HG03280 (cell line): ENCODE results near the gene FOLR2.
"Not testable (repeated sequence)": the region's sequence is repeated elsewhere in the genome, so short reads cannot be mapped to it uniquely, and the experiment has no call there.

Source experiments
- ATAC-seq: cut with Tn5 transposase; IDR thresholded peaks from one replicate; pipeline ENCODE4 v1.9.1; 2021; ENCODE audit warnings: mild to moderate bottlenecking, moderate library complexity; ENCODE audit not compliant: unreplicated experiment

Gene FOLR2

DNA sequence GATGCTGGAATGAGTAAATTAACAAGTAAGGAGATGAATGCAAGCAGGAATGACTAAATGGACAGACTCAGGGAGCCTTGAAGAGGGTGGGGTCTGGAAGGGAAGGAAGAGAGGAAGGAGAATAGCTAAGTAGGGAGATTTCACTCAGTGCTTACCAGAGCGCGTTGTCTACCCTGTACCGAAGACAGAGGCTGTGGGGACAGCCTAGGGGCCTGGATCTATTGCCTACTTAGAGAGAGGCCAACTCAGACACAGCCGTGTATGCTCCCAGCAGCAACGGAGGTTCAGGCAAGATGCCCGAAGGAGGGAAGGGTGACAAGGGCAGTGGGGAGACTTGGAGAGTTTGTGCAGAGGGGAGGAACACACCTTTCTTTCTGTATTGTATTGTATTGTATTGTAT lies at the start of gene FOLR2:
TSS of gene FOLR2 (plus strand) at position 157 of the 400 bp plus-strand sequence. CDS start 1,791 bp downstream, outside the sequence.
- ATAC-seq: no peak

DNA sequence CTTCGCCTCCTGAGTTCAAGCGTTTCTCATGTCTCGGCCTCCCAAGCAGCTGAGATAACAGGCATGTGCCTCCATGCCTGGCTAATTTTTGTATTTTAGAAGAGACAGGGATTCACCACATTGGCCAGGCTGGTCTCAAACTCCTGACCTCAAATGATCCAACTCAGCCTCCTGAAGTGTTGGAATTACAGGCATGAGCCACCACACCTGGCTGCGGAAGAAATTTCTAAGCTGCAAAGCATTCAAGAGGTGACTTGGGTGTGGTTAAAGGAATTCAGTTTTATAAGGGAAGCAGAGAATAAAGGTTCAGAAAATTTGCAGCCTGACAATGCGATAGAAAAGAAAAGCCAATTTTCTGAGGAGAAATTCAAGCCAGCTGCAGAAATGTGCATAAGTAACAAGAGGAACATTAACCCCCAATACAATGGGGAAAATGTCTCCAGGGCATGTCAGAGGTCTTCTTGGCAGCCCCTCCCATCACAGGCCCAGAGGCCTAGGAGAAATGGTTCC lies 47.5 kb upstream of the FOLR2 start:
- ATAC-seq: not testable (repeated sequence)

DNA sequence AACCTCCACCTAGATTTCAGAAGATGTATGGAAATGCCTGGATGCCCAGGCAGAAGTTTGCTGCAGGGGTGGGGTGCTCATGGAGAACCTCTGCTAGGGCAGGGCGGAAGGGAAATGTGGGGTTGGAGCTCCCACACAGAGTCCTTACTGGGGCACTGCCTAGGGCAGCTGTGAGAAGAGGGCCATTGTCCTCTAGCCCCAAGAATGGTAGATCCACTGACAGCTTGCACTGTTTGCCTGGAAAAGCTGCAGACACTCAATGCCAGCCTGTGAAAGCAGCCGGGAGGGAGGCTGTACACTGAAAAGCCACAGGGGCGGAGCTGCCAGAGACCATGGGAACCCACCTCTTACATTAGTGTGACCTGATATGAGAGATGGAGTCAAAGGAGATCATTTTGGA lies 46.8 kb upstream of the FOLR2 start:
- not testable (repeated sequence) for ATAC-seq

DNA sequence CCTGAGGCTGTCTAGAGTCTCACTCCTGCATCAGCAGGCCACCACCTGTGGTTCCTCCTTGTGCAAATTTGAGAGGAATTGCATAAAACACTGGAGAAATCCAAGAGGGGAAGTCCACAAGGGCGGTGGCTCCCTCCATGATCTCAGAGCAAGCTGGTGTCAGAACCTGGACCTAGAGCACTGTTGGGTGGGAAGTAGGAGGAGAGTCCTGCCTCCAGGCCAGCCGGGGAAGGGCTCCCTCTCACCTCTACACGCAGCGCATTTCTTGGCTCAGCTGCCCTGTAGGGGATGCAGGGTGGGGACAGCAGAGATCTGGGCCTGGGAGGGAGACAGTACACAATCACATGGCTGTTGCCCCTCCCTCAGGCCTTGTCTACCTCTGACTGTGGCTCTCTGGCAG lies 44.6 kb upstream of the FOLR2 start:
- ATAC-seq: not testable (repeated sequence)

DNA sequence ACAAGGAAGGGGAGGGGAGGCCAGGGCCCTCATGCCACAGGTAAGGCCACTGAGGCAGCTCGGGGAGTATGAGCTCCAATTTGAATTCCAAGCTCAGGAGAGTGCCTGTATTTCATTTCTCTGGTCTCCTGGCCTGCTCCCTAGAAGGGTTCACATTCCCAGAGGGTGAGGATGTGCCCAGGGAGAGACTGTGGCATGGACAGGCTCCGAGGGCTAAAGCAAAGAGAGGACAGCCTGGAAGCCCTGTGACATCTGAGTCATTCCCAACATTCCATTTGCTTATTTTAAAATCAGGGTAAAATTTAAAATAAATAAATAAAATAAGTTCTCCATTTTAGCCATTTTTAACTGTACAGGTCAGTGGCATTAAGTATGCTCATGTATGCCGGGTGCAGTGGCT lies 43.3 kb upstream of the FOLR2 start:
- ATAC-seq: no peak

DNA sequence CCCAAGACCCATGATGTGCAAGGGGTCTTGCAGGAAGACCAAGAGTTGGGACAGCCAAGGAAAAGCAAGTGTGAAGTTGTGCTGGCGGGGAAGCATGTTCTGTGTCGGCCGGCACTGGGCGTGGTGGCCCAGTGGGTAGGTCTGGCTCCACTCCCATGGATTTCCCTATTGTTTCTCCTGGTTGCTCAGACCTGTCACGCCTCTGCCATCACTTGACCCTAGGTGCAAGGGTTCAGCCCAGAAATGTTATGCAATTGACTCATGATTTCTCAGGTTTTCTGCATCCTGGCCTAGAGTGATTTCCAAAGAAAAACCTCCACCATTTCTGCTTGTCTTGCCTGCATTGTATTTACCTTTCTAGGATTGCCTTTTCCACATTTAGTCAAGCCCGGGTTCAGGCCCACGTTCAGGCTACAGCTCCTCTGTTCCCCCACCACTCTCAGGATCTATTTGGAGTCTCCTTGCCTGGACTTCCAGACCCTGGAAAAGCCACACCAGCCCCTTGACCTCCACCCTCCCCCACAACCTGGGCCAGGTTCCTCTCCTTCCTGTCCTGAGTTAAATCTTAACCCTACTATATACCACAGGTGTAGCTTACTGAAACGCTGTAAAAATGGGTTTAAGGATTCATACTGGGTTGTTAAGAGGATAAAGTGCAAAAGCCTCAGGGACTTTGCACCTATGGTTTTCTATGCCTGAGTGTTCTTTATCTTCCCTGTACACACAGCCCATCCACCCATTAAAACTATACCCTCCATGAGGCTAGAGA lies 42.1 kb upstream of the FOLR2 start:
- ATAC-seq: no peak

DNA sequence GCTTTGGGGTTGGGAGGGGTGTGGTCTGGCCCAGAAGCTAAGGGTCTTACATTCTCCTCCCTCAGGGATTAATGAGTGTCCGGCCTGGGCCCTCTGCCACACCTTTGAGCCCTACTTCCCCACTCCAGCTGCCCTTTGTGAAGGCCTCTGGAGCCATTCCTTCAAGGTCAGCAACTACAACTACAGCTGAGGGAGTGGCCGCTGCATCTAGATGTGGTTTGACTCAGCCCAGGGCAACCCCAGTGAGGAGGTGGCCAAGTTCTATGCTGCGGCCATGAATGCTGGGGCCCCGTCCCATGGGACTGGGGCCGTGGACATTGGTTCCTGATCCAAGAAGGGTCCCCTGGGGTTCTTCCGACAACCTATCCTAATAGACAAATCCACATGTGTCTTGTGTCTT lies 38.9 kb upstream of the FOLR2 start:
- no peak for ATAC-seq

DNA sequence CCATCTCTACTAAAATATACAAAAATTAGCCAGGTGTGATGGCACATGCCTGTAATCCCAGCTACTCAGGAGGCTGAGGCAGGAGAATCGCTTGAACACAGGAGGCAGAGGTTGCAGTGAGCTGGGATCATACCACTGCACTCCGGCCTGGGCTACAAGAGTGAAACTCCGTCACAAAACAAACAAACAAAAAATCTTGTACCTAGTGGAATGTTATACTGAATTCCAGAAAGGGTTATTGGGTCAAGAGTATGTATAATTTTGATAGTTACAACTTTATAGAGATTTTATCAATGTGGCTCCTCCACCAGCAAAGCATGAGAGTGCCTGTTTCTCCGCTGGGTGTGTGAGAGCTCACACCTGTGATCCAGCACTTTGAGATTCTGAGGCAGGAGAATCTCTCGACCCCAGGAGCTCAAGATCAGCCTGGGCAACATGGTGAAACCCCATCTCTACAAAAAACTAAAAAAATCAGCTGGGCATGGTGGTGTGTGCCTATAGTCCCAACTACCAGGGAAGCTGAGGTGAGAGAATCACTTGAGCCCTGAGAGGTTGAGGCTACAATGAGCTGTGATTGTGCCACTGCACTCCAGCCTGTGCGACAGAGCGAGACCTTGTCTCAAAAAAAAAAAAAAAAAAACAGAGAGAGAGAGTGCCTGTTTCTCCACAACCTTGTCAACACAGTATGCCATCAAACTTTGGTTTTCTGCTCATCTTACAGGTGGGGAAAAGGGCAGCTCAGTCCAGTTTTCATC lies 37.4 kb upstream of the FOLR2 start:
- no peak for ATAC-seq

DNA sequence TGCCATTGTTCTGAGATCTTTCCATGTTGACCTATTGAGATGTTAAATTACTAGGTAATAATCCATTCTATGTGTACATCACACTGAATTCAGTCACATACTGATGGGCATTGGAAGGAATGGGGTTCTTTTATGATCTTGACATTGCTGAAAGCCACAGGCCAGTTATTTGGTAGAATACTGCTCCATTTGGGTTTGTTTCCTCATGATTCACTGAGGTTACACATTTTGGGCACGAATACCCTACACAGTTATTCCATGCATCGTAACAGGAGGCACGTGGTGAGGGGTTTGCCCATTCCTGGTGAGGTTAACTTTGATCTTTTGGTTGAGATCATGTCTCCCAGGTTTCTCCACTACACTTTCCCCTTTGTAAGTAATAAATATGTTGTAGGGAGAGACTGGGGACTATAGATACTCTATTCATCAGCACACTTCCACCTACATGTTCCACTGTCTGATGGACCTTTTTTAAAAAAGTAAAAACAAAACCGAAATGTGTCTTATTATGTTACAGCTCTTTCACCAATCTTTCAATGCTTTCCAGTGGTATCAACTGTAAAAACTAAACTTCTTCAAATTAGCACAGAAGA lies 36.7 kb upstream of the FOLR2 start:
- ATAC-seq: no peak

DNA sequence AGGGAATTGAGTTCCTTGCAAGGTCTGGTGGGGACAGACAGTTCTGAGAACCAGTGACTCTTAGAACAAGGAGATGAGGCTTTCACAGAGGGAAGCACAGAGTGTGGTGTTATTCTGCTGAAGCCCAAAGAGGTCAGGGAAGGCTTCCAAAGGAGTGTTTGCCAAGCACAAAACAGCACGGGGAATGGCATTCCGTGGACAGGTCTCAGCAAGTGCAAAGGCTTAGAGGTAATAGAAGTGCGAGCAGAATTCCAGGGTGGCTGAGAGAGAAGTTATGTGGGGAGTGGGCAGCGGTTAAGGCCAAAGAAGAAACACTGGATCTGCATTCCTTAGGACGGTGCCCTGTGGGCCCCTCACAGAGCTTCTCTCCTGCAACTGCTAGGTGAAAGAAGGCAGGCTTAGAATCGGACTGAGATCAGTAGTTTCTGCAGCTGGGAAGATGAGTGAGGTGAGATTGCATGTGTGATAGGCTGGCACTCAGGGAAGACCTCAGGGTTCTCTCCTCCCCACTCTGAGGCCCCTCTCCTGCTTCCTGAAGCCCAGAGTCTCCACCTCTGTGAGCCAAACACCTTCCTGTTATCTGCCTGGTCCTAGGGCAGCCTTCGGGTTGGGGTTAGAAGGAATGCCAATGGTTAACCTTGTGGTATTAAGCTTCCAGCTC lies 35.6 kb upstream of the FOLR2 start:
- ATAC-seq: not testable (repeated sequence)

DNA sequence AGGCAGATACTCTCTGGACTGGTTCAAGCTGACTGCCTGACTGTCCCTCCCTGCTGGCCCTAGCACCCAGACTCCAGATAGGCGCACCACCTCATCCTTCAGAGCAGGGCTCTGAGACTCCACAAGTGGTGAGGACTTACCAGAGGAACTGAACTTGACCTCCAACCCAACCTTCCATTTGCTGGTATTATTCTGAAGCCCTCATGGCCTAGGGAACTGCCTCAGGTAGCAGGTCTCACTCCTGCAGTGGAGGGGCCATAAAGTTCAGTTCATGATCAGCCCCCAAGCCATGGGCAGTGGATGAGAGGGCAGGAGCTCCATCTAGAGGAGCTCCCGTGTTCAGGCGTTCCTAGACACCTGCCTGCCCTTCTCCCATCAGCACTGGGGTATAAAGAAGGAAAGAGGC lies 35.0 kb upstream of the FOLR2 start:
- not testable (repeated sequence) for ATAC-seq

DNA sequence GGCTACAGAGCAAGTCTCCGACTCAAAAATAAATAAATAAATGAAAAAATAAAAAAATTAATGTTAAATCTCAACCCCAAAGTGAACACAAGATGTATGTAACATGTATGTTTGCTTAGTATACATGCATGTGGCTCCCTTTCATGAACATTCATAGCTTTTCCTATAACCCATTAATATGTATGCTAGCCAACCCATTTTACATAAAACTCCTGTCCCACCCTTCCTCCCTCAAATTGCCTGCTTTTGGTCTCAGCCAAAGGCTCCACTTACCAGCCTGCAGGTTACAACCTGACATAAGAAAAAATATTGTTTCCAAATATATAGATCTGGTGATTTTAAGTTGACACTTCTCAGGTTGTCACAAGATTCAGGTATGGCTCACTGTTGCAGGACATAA lies 28.3 kb upstream of the FOLR2 start:
- no peak for ATAC-seq

DNA sequence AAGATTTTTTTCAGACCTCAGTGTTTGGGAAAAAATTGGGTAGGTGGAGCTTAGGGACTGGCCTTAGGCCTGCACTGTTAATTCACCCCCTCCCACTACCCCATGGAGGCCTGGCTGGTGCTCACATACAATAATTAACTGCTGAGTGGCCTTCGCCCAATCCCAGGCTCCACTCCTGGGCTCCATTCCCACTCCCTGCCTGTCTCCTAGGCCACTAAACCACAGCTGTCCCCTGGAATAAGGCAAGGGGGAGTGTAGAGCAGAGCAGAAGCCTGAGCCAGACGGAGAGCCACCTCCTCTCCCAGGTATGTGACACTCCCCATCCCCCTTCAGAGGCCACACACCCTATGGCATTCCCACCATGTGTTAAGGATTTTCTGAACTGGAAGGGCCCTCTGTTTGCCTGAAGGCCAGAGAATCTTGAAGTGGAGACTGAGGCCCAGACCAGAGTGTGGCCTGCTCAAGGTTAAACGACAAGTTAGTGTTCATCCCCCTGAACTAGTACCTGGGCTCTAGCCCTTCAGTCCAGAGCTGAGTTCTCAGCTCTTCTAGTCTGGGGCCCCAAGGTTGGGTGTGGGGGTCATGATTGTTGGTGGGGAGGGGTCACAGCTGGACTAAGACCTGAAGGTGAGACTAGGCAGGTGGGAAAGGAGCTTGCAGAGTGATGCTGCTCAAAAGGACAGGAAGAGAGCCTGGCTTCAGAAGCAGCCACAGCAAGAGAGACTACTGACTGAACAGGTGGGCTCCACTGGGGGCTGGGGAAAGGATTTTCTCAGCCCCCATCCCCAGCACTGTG lies 26.9 kb upstream of the FOLR2 start:
- no peak for ATAC-seq

DNA sequence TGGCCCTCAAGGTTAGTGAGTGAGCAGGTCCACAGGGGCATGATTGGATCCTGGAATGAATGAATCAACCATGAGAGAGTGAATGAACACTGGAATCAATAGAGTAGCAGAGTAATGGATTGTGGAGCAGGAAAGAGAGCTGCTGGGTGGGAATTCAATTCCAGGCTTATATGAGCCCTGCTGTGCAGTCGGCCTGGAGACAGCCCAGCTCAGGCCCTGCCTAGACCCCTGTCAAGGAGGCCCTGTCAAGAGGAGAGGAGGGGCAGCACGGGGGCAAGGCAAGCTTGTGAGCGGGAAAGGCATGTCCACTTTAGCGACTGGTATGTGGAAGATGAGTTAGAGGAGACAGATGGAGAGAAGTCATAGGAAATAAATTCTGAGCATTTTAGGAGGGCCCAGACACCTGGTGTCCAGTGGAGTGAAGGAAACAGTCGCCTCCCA lies 25.9 kb upstream of the FOLR2 start:
- ATAC-seq: no peak

DNA sequence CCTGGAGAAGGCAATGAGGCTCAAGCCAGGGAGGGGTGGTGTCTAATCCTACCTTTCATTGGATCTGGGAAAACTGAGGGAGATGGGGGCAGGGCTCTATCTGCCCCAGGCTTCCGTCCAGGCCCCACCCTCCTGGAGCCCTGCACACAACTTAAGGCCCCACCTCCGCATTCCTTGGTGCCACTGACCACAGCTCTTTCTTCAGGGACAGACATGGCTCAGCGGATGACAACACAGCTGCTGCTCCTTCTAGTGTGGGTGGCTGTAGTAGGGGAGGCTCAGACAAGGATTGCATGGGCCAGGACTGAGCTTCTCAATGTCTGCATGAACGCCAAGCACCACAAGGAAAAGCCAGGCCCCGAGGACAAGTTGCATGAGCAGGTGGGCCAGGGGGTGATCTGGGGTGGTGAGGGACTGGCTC lies 24.6 kb upstream of the FOLR2 start, which contains the start of gene FOLR1:
TSS of gene FOLR1 (plus strand) at position 180 of the 421 bp plus-strand sequence. CDS start at position 214, 34 bp downstream.
- no peak for ATAC-seq

DNA sequence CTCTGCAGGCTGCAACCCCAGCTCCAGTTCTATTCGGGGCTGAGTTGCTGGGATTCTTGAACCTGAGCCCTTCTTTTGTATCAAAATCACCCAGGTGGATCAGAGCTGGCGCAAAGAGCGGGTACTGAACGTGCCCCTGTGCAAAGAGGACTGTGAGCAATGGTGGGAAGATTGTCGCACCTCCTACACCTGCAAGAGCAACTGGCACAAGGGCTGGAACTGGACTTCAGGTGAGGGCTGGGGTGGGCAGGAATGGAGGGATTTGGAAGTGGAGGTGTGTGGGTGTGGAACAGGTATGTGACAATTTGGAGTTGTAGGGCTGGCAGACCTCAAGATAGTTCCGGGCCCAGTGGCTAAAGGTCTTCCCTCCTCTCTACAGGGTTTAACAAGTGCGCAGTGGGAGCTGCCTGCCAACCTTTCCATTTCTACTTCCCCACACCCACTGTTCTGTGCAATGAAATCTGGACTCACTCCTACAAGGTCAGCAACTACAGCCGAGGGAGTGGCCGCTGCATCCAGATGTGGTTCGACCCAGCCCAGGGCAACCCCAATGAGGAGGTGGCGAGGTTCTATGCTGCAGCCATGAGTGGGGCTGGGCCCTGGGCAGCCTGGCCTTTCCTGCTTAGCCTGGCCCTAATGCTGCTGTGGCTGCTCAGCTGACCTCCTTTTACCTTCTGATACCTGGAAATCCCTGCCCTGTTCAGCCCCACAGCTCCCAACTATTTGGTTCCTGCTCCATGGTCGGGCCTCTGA lies 20.9 kb upstream of the FOLR2 start:
- ATAC-seq: no peak

DNA sequence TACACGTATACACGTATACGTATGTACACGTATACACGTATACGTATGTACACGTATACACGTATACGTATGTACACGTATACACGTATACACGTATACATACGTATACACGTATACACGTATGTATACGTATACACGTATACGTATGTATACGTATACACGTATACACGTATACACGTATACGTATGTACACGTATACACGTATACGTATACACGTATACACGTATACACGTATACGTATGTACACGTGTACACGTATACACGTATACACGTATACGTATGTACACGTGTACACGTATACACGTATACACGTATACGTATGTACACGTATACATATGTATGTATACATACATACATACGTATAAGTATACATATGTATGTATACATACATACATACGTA lies 15.1 kb upstream of the FOLR2 start:
- ATAC-seq: not testable (repeated sequence)

DNA sequence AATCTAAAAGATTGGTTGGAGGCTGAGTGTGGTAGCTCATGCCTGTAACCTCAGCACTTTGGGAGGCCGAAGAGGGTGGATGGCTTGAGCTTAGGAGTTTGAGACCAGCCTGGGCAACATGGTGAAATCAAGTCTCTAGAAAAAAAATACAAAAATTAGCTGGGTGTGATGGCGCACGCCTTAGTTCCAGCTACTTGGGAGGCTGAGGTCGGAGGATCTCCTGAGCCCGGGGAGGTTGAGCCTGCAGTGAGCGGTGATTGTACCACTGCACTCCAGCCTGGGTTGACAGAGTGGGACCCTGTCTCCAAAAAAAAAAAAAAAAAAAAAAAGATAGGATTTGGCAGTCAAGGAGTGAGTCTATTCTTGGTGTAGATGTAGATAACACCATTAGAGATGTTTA lies 14.0 kb upstream of the FOLR2 start:
- no peak for ATAC-seq

DNA sequence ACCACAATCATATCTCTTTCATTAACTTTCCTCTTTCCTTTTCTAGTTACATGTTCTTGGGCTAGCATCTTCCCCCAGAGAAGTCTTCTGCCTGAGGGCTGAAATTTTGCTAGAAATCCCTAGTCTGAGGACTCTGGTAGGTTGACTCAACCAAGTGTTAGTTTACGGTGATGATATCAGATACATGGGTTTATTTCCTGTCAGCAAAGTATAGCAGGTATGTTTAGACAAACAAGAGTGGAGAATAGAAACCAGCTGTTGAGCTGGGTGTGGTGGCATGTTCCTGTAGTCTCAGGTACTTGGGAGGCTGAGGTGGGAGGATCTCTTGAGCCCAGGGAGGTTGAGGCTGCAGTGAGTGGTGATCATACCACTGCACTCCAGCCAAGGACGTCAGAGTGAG lies 13.4 kb upstream of the FOLR2 start:
- no peak for ATAC-seq
